HEK293 (cell line): Measurements from ENCODE around the gene DNASE2B.

Experiments
- CTCF ChIA-PET: fragments of 350-600 bp; formaldehyde crosslinking; extraction: SDS; loops from one replicate; lab custom pipeline; 2021; ENCODE audit warnings: antibody characterized with exemption; lab: Yijun Ruan, JAX
- POLR2A ChIA-PET: fragments of 300-600 bp; formaldehyde crosslinking; extraction: SDS; loops from one replicate; lab custom pipeline; 2020; ENCODE audit warnings: antibody characterized with exemption, inconsistent platforms; lab: Yijun Ruan, JAX
- H3K27ac ChIP-seq: fragments of 200-500 bp; sonication (Bioruptor generic); 2 replicates; pipeline ENCODE4 v1.5.1; 2014; ENCODE audit warnings: low read depth, low read length, control low read depth, inconsistent platforms; ENCODE audit errors: extremely low read depth
- H3K36me3 ChIP-seq, 2 experiments: fragments of 200-500 bp in 1 of 2; sonication (Bioruptor generic) in 1 of 2; 1 replicate in 1 of 2; 2 replicates in 1 of 2; pipeline ENCODE4 v1.5.1; 2014 to 2017; ENCODE audit warnings: inconsistent platforms in 2 of 2, low read length in 2 of 2; ENCODE audit not compliant: control insufficient read depth in 2 of 2, insufficient read depth in 1 of 2
- H3K4me1 ChIP-seq: fragments of 200-500 bp; sonication (Bioruptor generic); 2 replicates; pipeline ENCODE4 v1.5.1; 2014; ENCODE audit warnings: mild to moderate bottlenecking, low read length, inconsistent platforms; ENCODE audit not compliant: control insufficient read depth, insufficient read depth
- H3K4me3 ChIP-seq: 2 replicates; pipeline ENCODE4 v1.5.1; 2011; ENCODE audit warnings: low read depth, mild to moderate bottlenecking, control low read depth, low read length, moderate library complexity
- H3K9me3 ChIP-seq: fragments of 200-500 bp; sonication (Bioruptor generic); 2 replicates; pipeline ENCODE4 v1.5.1; 2014; ENCODE audit warnings: low read depth, low read length, inconsistent platforms; ENCODE audit not compliant: control insufficient read depth, insufficient read depth
- AEBP2 ChIP-seq: fragments of 450-650 bp; formaldehyde crosslinking; IDR thresholded peaks from 2 replicates; pipeline ENCODE4 v1.5.1; 2016; ENCODE audit warnings: missing biosample characterization, missing genetic modification characterization, borderline replicate concordance
- BCL11A ChIP-seq: fragments of 450-650 bp; formaldehyde crosslinking; IDR thresholded peaks from 2 replicates; pipeline ENCODE4 v1.5.1; 2016; ENCODE audit warnings: low read depth, missing biosample characterization, missing genetic modification characterization
- GLI2 ChIP-seq: fragments of 450-650 bp; formaldehyde crosslinking; IDR thresholded peaks from 2 replicates; pipeline ENCODE4; 2017; ENCODE audit warnings: missing biosample characterization, missing genetic modification characterization, low read depth, borderline replicate concordance
- GLIS2 ChIP-seq: fragments of 450-650 bp; formaldehyde crosslinking; IDR thresholded peaks from 2 replicates; pipeline ENCODE4 v1.5.1; 2016; ENCODE audit warnings: missing biosample characterization, missing genetic modification characterization
- IKZF3 ChIP-seq: fragments of 450-650 bp; IDR thresholded peaks from 2 replicates; pipeline ENCODE4 v1.5.0; 2018; ENCODE audit warnings: missing biosample characterization, mild to moderate bottlenecking, missing genetic modification characterization, moderate library complexity
- KLF16 ChIP-seq: fragments of 450-650 bp; formaldehyde crosslinking; IDR thresholded peaks from 2 replicates; pipeline ENCODE4 v1.5.1; 2017; ENCODE audit warnings: missing biosample characterization, missing genetic modification characterization
- KLF7 ChIP-seq: fragments of 450-650 bp; formaldehyde crosslinking; IDR thresholded peaks from 2 replicates; pipeline ENCODE4 v1.5.1; 2016; ENCODE audit warnings: missing biosample characterization, missing genetic modification characterization, borderline replicate concordance
- KLF8 ChIP-seq: fragments of 450-650 bp; formaldehyde crosslinking; IDR thresholded peaks from 2 replicates; pipeline ENCODE4 v1.5.1; 2016; ENCODE audit warnings: missing biosample characterization, missing genetic modification characterization
- PRDM4 ChIP-seq: fragments of 450-650 bp; formaldehyde crosslinking; IDR thresholded peaks from 2 replicates; pipeline ENCODE4 v1.5.1; 2017; ENCODE audit warnings: missing biosample characterization, missing genetic modification characterization
- REST ChIP-seq: fragments of 450-650 bp; formaldehyde crosslinking; IDR thresholded peaks from 2 replicates; pipeline ENCODE4 v1.5.1; 2016; ENCODE audit warnings: missing biosample characterization, missing genetic modification characterization
- TRIM28 ChIP-seq: IDR thresholded peaks from 2 replicates; pipeline ENCODE4 v1.6.1; 2011; ENCODE audit warnings: low read length, control low read depth, borderline replicate concordance
- YY2 ChIP-seq: fragments of 450-650 bp; formaldehyde crosslinking; IDR thresholded peaks from 2 replicates; pipeline ENCODE4 v1.5.1; 2016; ENCODE audit warnings: missing biosample characterization, missing genetic modification characterization
- ZFHX2 ChIP-seq: fragments of 450-650 bp; formaldehyde crosslinking; conservative IDR thresholded peaks from 2 replicates; pipeline ENCODE4 v1.5.1; 2016; ENCODE audit warnings: missing biosample characterization, missing genetic modification characterization
- ZIC2 ChIP-seq: fragments of 450-650 bp; formaldehyde crosslinking; IDR thresholded peaks from 2 replicates; pipeline ENCODE4 v1.5.1; 2016; ENCODE audit warnings: missing biosample characterization, missing genetic modification characterization
- ZNF10 ChIP-seq: fragments of 450-650 bp; formaldehyde crosslinking; IDR thresholded peaks from 2 replicates; pipeline ENCODE4 v1.5.1; 2017; ENCODE audit warnings: missing biosample characterization, missing genetic modification characterization
- ZNF2 ChIP-seq: fragments of 450-650 bp; formaldehyde crosslinking; IDR thresholded peaks from 2 replicates; pipeline ENCODE4 v1.5.1; 2016; ENCODE audit warnings: missing biosample characterization, missing genetic modification characterization
- ZNF239 ChIP-seq: fragments of 450-650 bp; formaldehyde crosslinking; IDR thresholded peaks from 2 replicates; pipeline ENCODE4 v1.5.1; 2016; ENCODE audit warnings: missing biosample characterization, missing genetic modification characterization
- ZNF366 ChIP-seq: fragments of 450-650 bp; formaldehyde crosslinking; conservative IDR thresholded peaks from 2 replicates; pipeline ENCODE4 v1.5.1; 2016; ENCODE audit warnings: missing biosample characterization, missing genetic modification characterization
- ZNF433 ChIP-seq: fragments of 450-650 bp; formaldehyde crosslinking; IDR thresholded peaks from 2 replicates; pipeline ENCODE4 v1.5.1; 2016; ENCODE audit warnings: missing biosample characterization, missing genetic modification characterization, low read depth
- ZNF529 ChIP-seq: fragments of 450-650 bp; formaldehyde crosslinking; IDR thresholded peaks from 2 replicates; pipeline ENCODE4 v1.5.1; 2017; ENCODE audit warnings: missing genetic modification characterization, missing biosample characterization; ENCODE audit not compliant: insufficient replicate concordance
- ZNF561 ChIP-seq: fragments of 450-650 bp; IDR thresholded peaks from 2 replicates; pipeline ENCODE4 v1.5.1; 2018; ENCODE audit warnings: missing biosample characterization, missing genetic modification characterization, borderline replicate concordance
- ZNF585B ChIP-seq: fragments of 450-650 bp; formaldehyde crosslinking; IDR thresholded peaks from 2 replicates; pipeline ENCODE4 v1.5.1; 2016; ENCODE audit warnings: missing biosample characterization, missing genetic modification characterization
- ZNF596 ChIP-seq: fragments of 450-650 bp; IDR thresholded peaks from 2 replicates; pipeline ENCODE4 v1.5.0; 2018; ENCODE audit warnings: missing biosample characterization, mild to moderate bottlenecking, missing genetic modification characterization, moderate library complexity
- ZNF621 ChIP-seq: fragments of 450-650 bp; formaldehyde crosslinking; IDR thresholded peaks from 2 replicates; pipeline ENCODE4 v1.5.1; 2017; ENCODE audit warnings: missing biosample characterization, missing genetic modification characterization
- ZSCAN23 ChIP-seq: fragments of 450-650 bp; formaldehyde crosslinking; IDR thresholded peaks from 2 replicates; pipeline ENCODE4 v1.5.1; 2016; ENCODE audit warnings: missing biosample characterization, missing genetic modification characterization
- ZSCAN4 ChIP-seq: fragments of 450-650 bp; formaldehyde crosslinking; IDR thresholded peaks from 2 replicates; pipeline ENCODE4 v1.5.1; 2017; ENCODE audit warnings: missing biosample characterization, missing genetic modification characterization

DNASE2B gene

GRCh38 chr1:84377480-84378095 is 20.7 kb upstream of the DNASE2B start:
- Histone ChIP-seq H3K9me3 (no peaks in the 10 kb centered on the region), H3K4me3 (no peak overlapping the region), H3K4me1 (0 out of 2 replicates have a peak, but pooled peaks cover 2% of the 10 kb centered on the region), H3K36me3 (no peaks in the 10 kb centered on the region), H3K27ac (no peak overlapping the region)
- CTCF ChIA-PET = interaction anchor here (0.5 to 0.7 kb wide), 2 partner anchors 192 to 270 kb away, joined by 3 read pairs; no protein-coding TSS in a partner anchor
- POLR2A ChIA-PET = no interaction called here
- TF ChIP-seq ZNF433 (tag by site-specific recombination) = no peak
- TF ChIP-seq ZSCAN23 (tag by site-specific recombination) = no peak
- TF ChIP-seq ZFHX2 (tag by site-specific recombination) = no peak
- TF ChIP-seq ZNF529 (tag by site-specific recombination) = no peak
- TF ChIP-seq TRIM28 = no peak
- TF ChIP-seq ZNF10 (tag by site-specific recombination) = no peak
- no peak for TF ChIP-seq ZNF585B (tag by site-specific recombination)
- no peak for TF ChIP-seq AEBP2 (tag by site-specific recombination)

GRCh38 chr1:84379138-84379916 is 19.0 kb upstream of the DNASE2B start:
- TF ChIP-seq IKZF3 (tag by site-specific recombination) (no peak), ZNF621 (tag by site-specific recombination) (no peak), ZNF239 (tag by site-specific recombination) (no peak), PRDM4 (no peak), ZNF366 (no peak), YY2 (tag by site-specific recombination) (no peak), ZNF561 (tag by site-specific recombination) (no peak), ZNF596 (no peak), KLF8 (no peak), ZNF2 (no peak), REST (tag by site-specific recombination) (no peak), ZSCAN23 (tag by site-specific recombination) (no peak), KLF7 (tag by site-specific recombination) (no peak), ZSCAN4 (tag by site-specific recombination) (no peak), BCL11A (tag by site-specific recombination) (no peak), ZIC2 (tag by site-specific recombination) (no peak), GLIS2 (tag by site-specific recombination) (no peak), GLI2 (tag by site-specific recombination) (no peak), KLF16 (no peak)
- TF ChIP-seq, all 188 proteins: peak for 0
- H3K27ac ChIP-seq = no peak overlapping the region
- no peaks in the 10 kb centered on the region for H3K36me3 ChIP-seq
- POLR2A ChIA-PET = no interaction called here
- H3K4me3 ChIP-seq = no peak overlapping the region
- H3K4me1 ChIP-seq = peaks cover 4% of the 10 kb centered on the region; the same call in 1 of the 2 replicates
- CTCF ChIA-PET = interaction anchor here (1.0 kb wide), 1 partner anchor 8 kb away, joined by 3 read pairs; no protein-coding TSS in a partner anchor
- H3K9me3 ChIP-seq = no peaks in the 10 kb centered on the region
